GM10266 (cell line): ENCODE measurements around the gene PRX.
"Not testable (repeated sequence)": the region's sequence is repeated elsewhere in the genome, so short reads cannot be mapped to it uniquely, and the experiment has no call there.

ENCODE experiments used
- DNase-seq: peaks from one replicate; pipeline ENCODE4 v3.0.0; 2012; ENCODE audit errors: extremely low spot score
- CTCF ChIP-seq: IDR thresholded peaks from 2 replicates; pipeline ENCODE4 v1.5.1; 2012; ENCODE audit warnings: mild to moderate bottlenecking, low read depth; ENCODE audit not compliant: control insufficient read depth, insufficient read depth; ENCODE audit errors: missing control alignments

The PRX gene

GRCh38 chr19:40370997-40371801, 42.0 kb downstream of the PRX start:
- TF ChIP-seq CTCF = no peak
- DNase-seq = no peak

GRCh38 chr19:40370253-40370652, 42.9 kb downstream of the PRX start:
- DNase-seq = not testable (repeated sequence)

GRCh38 chr19:40369797-40370196, 43.4 kb downstream of the PRX start:
- DNase-seq = no peak
- no peak for TF ChIP-seq CTCF

- no peak for TF ChIP-seq CTCF
Measured at GRCh38 chr19:40367577-40368434, 45.4 kb downstream of the PRX start.

GRCh38 chr19:40366697-40367561, 46.2 kb downstream of the PRX start:
- no peak for TF ChIP-seq CTCF
- DNase-seq = no peak

More at GRCh38 chr19:40367577-40368434, 45.4 kb downstream of the PRX start:
- DNase-seq = no peak

DNA sequence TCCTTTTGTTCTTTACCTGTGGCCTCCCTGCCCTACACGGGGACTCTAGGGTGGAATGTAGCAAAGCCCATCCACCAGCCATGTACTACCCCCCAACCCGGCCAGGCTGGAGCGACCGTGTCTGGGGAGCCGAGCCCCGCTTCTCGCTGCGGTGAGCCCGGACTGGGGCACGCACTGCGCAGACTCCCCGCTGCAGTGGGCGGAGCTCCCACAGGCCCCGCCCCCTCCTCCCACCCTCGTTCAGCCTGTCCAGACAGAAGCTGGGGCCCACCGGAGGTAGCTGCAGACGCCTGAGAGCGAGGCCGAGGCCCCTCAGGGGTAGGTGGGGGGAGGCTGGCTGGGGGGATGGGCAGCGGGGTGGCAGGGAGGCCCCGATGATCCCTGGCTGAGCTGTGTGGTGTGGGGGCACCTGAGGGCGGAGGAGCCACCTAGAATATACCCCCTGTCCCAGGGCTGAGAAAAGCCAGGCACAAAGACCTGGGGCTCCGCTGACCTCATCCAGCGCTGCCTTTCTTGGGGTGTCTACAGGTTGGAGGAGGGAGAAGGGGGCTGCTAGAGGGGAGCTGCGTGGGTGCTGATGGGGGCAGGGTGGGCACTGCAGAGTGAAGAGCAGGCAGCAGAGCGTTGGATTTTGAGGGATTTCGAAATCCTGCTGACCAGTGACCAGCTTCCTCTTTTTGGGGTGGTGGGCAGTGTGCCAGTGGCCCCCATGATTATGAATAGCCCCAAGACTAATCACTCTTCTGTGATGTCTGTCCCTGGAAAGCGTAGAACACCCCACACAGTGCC, 47.4 kb downstream of the PRX start:
- no peak for TF ChIP-seq CTCF
- DNase-seq = peak; percentile 96

- TF ChIP-seq CTCF = no peak
- DNase-seq = no peak
Measured at GRCh38 chr19:40365010-40365409, 48.2 kb downstream of the PRX start.
